ENCODE data around the gene PRDM2.
"Not testable (repeated sequence)": the region's sequence is repeated elsewhere in the genome, so short reads cannot be mapped to it uniquely, and the experiment has no call there.

PRDM2 gene

GRCh38 chr1:13703128-13703513 is 3.1 kb downstream of the PRDM2 start:
- no peak overlapping the region for H3K4me3 ChIP-seq
- H3K9me3 ChIP-seq = peaks cover 3% of the 10 kb centered on the region; the same call in 1 of the 2 replicates
- no peaks in the 10 kb centered on the region for H3K27me3 ChIP-seq (ENCODE audit: low read depth)
- no peak for DNase-seq (ENCODE audit: low spot score in 2 of 2)
- H3K36me3 ChIP-seq (replicated peaks) = no peaks in the 10 kb centered on the region
- in situ Hi-C loops (cut with MboI; ENCODE audit: low sequenced_read_pairs) = no loop called here
- H3K4me1 ChIP-seq = peaks cover 6% of the 10 kb centered on the region

- Histone ChIP-seq H3K4me3 (no peak overlapping the region), H3K4me1 (peaks cover 6% of the 10 kb centered on the region), H3K36me3 (replicated peaks) (no peaks in the 10 kb centered on the region), H3K9me3 (peaks cover 2% of the 10 kb centered on the region; the same call in 1 of the 2 replicates), H3K27me3 (ENCODE audit: low read depth) (no peaks in the 10 kb centered on the region)
- no peak for DNase-seq (ENCODE audit: low spot score in 2 of 2)
- in situ Hi-C loops (cut with MboI; ENCODE audit: low sequenced_read_pairs) = no loop called here
These were observed 3.8 kb downstream of the PRDM2 start for GRCh38 chr1:13703558-13704490.

GRCh38 chr1:13706046-13706445 is 6.1 kb downstream of the PRDM2 start:
- H3K4me3 ChIP-seq = no peak overlapping the region
- H3K9me3 ChIP-seq = no peaks in the 10 kb centered on the region
- H3K27me3 ChIP-seq (ENCODE audit: low read depth) = no peaks in the 10 kb centered on the region
- H3K36me3 ChIP-seq (replicated peaks) = no peaks in the 10 kb centered on the region
- no peak for DNase-seq (ENCODE audit: low spot score in 2 of 2)
- peaks cover 6% of the 10 kb centered on the region for H3K4me1 ChIP-seq
- in situ Hi-C loops (cut with MboI; ENCODE audit: low sequenced_read_pairs) = no loop called here

- Histone ChIP-seq H3K4me1 (peaks cover 6% of the 10 kb centered on the region), H3K9me3 (no peaks in the 10 kb centered on the region), H3K4me3 (no peak overlapping the region), H3K27me3 (ENCODE audit: low read depth) (no peaks in the 10 kb centered on the region), H3K36me3 (replicated peaks) (no peaks in the 10 kb centered on the region)
- in situ Hi-C loops (cut with MboI; ENCODE audit: low sequenced_read_pairs) = no loop called here
- DNase-seq (ENCODE audit: low spot score in 2 of 2) = no peak
These were observed 7.2 kb downstream of the PRDM2 start for GRCh38 chr1:13707164-13707563.

GRCh38 chr1:13708380-13708982 is 8.5 kb downstream of the PRDM2 start:
- Histone ChIP-seq H3K9me3 (no peaks in the 10 kb centered on the region), H3K4me1 (peaks cover 9% of the 10 kb centered on the region), H3K4me3 (no peak overlapping the region), H3K36me3 (replicated peaks) (no peaks in the 10 kb centered on the region), H3K27me3 (ENCODE audit: low read depth) (no peaks in the 10 kb centered on the region)
- in situ Hi-C loops (cut with MboI; ENCODE audit: low sequenced_read_pairs) = no loop called here
- DNase-seq (ENCODE audit: low spot score in 2 of 2) = no peak

GRCh38 chr1:13710086-13710485 is 10.1 kb downstream of the PRDM2 start:
- no peaks in the 10 kb centered on the region for H3K27me3 ChIP-seq (ENCODE audit: low read depth)
- no peaks in the 10 kb centered on the region for H3K9me3 ChIP-seq
- no peak overlapping the region for H3K4me3 ChIP-seq
- no peak for DNase-seq (ENCODE audit: low spot score in 2 of 2)
- in situ Hi-C loops (cut with MboI; ENCODE audit: low sequenced_read_pairs) = no loop called here
- no peaks in the 10 kb centered on the region for H3K36me3 ChIP-seq (replicated peaks)
- peaks cover 12% of the 10 kb centered on the region for H3K4me1 ChIP-seq

- Histone ChIP-seq H3K4me1 (peaks cover 20% of the 10 kb centered on the region), H3K9me3 (no peaks in the 10 kb centered on the region), H3K4me3 (no peak overlapping the region), H3K27me3 (ENCODE audit: low read depth) (no peaks in the 10 kb centered on the region), H3K36me3 (replicated peaks) (no peaks in the 10 kb centered on the region)
- in situ Hi-C loops (cut with MboI; ENCODE audit: low sequenced_read_pairs) = no loop called here
- peak in 1 of 2 experiments; percentile 49 for DNase-seq (ENCODE audit: low spot score in 2 of 2)
These were observed 14.9 kb downstream of the PRDM2 start for GRCh38 chr1:13714851-13715250.

GRCh38 chr1:13715616-13716287 is 15.8 kb downstream of the PRDM2 start:
- H3K4me3 ChIP-seq; H3K9me3 ChIP-seq; in situ Hi-C loops (cut with MboI; ENCODE audit: low sequenced_read_pairs); H3K27me3 ChIP-seq (ENCODE audit: low read depth); H3K36me3 ChIP-seq (replicated peaks): not testable (repeated sequence)
- peak; percentile 17 to 41 for DNase-seq (ENCODE audit: low spot score in 2 of 2)
- peaks cover 20% of the 10 kb centered on the region for H3K4me1 ChIP-seq

GRCh38 chr1:13722808-13723360 is 22.9 kb downstream of the PRDM2 start:
- H3K4me3 ChIP-seq = no peak overlapping the region
- in situ Hi-C loops (cut with MboI; ENCODE audit: low sequenced_read_pairs) = no loop called here
- H3K4me1 ChIP-seq = no peaks in the 10 kb centered on the region
- no peaks in the 10 kb centered on the region for H3K27me3 ChIP-seq (ENCODE audit: low read depth)
- no peaks in the 10 kb centered on the region for H3K36me3 ChIP-seq (replicated peaks)
- H3K9me3 ChIP-seq = no peaks in the 10 kb centered on the region
- no peak for DNase-seq (ENCODE audit: low spot score in 2 of 2)

- no peak for DNase-seq (ENCODE audit: low spot score in 2 of 2)
- in situ Hi-C loops (cut with MboI; ENCODE audit: low sequenced_read_pairs) = no loop called here
These were observed 23.8 kb downstream of the PRDM2 start for GRCh38 chr1:13723810-13724209.

GRCh38 chr1:13725714-13726175 is 25.8 kb downstream of the PRDM2 start:
- no peaks in the 10 kb centered on the region for H3K4me1 ChIP-seq
- peak in 1 of 2 experiments; percentile 34 for DNase-seq (ENCODE audit: low spot score in 2 of 2)

More at GRCh38 chr1:13723810-13724209, 23.8 kb downstream of the PRDM2 start:
- Histone ChIP-seq H3K4me3 (no peak overlapping the region), H3K36me3 (replicated peaks) (no peaks in the 10 kb centered on the region), H3K27me3 (ENCODE audit: low read depth) (no peaks in the 10 kb centered on the region), H3K4me1 (no peaks in the 10 kb centered on the region), H3K9me3 (no peaks in the 10 kb centered on the region)

GRCh38 chr1:13728091-13728715 is 28.2 kb downstream of the PRDM2 start:
- Histone ChIP-seq H3K27me3 (ENCODE audit: low read depth) (no peaks in the 10 kb centered on the region), H3K9me3 (no peaks in the 10 kb centered on the region), H3K4me3 (no peak overlapping the region), H3K36me3 (replicated peaks) (no peaks in the 10 kb centered on the region), H3K4me1 (no peaks in the 10 kb centered on the region)
- in situ Hi-C loops (cut with MboI; ENCODE audit: low sequenced_read_pairs) = no loop called here
- DNase-seq (ENCODE audit: low spot score in 2 of 2) = no peak

More at GRCh38 chr1:13725714-13726175, 25.8 kb downstream of the PRDM2 start:
- Histone ChIP-seq H3K27me3 (ENCODE audit: low read depth) (no peaks in the 10 kb centered on the region), H3K4me3 (no peak overlapping the region), H3K9me3 (no peaks in the 10 kb centered on the region), H3K36me3 (replicated peaks) (no peaks in the 10 kb centered on the region)
- in situ Hi-C loops (cut with MboI; ENCODE audit: low sequenced_read_pairs) = no loop called here

GRCh38 chr1:13730291-13730690 is 30.3 kb downstream of the PRDM2 start:
- no peak for DNase-seq (ENCODE audit: low spot score in 2 of 2)
- H3K4me1 ChIP-seq = no peaks in the 10 kb centered on the region
- no peaks in the 10 kb centered on the region for H3K9me3 ChIP-seq
- in situ Hi-C loops (cut with MboI; ENCODE audit: low sequenced_read_pairs) = no loop called here
- H3K27me3 ChIP-seq (ENCODE audit: low read depth) = no peaks in the 10 kb centered on the region
- H3K4me3 ChIP-seq = no peak overlapping the region
- no peaks in the 10 kb centered on the region for H3K36me3 ChIP-seq (replicated peaks)
